ENCODE results near the gene MATN1. TPM values are rescaled to one million over a fixed set of nuclear protein-coding genes. Genes with fewer than 3 reads are reported as not detected.

MATN1 gene
- total RNA-seq, 1 donor from 2014 or later, result 0.85 TPM

DNA sequence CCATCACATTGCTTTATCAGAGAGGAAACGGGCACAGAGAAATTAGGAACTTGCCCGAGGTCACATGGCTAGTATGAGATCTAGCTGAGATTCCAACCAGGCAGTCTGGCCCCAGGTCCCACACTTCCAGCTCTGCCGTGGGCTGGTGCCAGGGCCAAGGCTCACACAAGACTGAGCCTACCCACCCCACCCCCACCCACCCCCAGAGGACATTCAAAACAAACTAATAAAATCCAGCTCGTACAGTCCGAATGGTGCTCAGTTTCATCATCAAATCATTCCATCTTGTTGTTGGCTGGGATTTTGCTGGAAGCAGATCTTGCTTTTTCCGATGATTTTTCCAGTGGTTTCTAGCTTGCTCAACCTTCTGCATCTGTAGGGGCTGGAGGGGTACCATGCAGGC lies 27.9 kb downstream of the MATN1 start:
- Histone ChIP-seq H3K27ac (peak overlapping the region in 1 of 2 donors; percentile 4), H3K27me3 (no peaks in the 10 kb centered on the region), H3K4me3 (no peak overlapping the region), H3K9me3 (no peaks in the 10 kb centered on the region), H3K36me3 (no peaks in the 10 kb centered on the region), H3K4me1 (peaks cover 0 to 6% of the 10 kb centered on the region in 2 donors)
- intact Hi-C loops (cut with DNase I), result no loop called here
- DNase-seq (ENCODE audit: low spot score in 2 of 2), result peak in 1 of 2 donors; percentile 79
- TF ChIP-seq, protein P1, sequence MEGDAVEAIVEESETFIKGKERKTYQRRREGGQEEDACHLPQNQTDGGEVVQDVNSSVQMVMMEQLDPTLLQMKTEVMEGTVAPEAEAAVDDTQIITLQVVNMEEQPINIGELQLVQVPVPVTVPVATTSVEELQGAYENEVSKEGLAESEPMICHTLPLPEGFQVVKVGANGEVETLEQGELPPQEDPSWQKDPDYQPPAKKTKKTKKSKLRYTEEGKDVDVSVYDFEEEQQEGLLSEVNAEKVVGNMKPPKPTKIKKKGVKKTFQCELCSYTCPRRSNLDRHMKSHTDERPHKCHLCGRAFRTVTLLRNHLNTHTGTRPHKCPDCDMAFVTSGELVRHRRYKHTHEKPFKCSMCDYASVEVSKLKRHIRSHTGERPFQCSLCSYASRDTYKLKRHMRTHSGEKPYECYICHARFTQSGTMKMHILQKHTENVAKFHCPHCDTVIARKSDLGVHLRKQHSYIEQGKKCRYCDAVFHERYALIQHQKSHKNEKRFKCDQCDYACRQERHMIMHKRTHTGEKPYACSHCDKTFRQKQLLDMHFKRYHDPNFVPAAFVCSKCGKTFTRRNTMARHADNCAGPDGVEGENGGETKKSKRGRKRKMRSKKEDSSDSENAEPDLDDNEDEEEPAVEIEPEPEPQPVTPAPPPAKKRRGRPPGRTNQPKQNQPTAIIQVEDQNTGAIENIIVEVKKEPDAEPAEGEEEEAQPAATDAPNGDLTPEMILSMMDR (IDR thresholded peaks at IDR 0.05), result no peak

DNA sequence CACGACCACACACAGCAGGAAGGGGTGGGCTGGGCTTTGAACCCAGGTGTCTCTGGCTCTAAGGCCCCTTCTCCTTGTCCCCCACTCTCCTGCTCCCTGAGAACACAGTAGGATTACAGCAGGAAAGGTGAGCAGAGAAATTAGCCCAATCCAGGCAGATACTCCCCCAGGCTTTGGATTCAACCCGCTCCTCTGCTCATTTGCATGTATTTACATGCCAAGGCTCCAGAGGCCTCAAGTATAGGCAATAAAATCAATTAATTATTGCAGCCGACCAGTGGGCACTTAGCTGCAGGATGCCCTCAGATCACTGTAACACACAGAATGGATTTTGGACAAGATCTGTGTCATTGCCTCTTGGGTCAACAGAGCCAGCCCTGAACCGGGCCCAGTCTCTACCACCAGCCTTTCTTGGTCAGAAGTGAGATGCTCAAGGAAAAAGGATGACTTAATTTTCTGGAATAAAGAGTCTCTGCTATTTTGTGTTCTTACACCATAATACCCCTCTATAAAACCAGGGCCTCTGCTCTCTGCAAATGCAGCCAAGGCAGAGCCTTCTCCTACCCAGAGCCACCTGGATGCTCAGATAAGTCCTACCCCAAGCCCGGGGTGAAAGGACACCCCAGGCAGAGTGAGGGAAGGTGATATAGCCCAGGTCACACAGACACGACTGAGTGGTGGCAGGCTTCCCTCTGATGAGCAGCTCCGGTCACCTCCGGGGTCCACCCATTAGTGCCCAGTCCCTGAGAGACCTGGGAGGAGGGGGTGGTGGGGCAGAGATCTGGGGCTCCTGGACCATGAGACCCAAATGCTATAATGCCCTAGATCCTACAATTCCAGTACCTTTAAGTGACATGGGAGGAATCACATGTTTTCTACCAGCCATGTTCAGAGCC lies 28.9 kb downstream of the MATN1 start:
- no peak overlapping the region for H3K4me3 ChIP-seq
- intact Hi-C loops (cut with DNase I), result no loop called here
- no peaks in the 10 kb centered on the region for H3K27me3 ChIP-seq
- no peak overlapping the region for H3K27ac ChIP-seq
- DNase-seq (ENCODE audit: low spot score in 2 of 2), result no peak
- no peaks in the 10 kb centered on the region for H3K36me3 ChIP-seq
- H3K9me3 ChIP-seq, result no peaks in the 10 kb centered on the region
- peaks cover 0 to 6% of the 10 kb centered on the region in 2 donors for H3K4me1 ChIP-seq
- TF ChIP-seq, protein P1 (IDR thresholded peaks at IDR 0.05), result no peak

DNA sequence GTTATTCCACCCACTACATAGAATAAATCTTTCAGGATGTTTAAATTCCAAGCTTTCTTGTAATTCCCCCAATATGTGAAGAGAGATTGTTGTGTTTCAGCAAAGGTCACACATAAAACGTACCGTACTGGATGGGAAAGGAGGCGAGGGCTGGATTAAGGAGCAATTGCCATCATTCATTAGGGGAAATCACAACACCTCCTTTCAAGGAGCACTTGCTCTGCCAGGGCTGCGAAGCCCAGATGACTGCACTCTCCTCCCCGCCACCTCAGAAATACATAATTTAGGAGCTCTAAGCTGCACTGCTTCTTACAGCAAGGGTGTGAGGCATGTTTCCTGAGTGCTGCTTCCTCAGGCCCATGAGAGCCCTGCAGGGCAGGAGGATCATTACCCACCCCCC lies 29.6 kb downstream of the MATN1 start:
- no peaks in the 10 kb centered on the region for H3K27me3 ChIP-seq
- H3K9me3 ChIP-seq, result no peaks in the 10 kb centered on the region
- H3K36me3 ChIP-seq, result no peaks in the 10 kb centered on the region
- intact Hi-C loops (cut with DNase I), result no loop called here
- H3K4me1 ChIP-seq, result peaks cover 0 to 6% of the 10 kb centered on the region in 2 donors
- no peak for DNase-seq (ENCODE audit: low spot score in 2 of 2)
- H3K27ac ChIP-seq, result no peak overlapping the region
- TF ChIP-seq, protein P1 (IDR thresholded peaks at IDR 0.05), result no peak
- H3K4me3 ChIP-seq, result no peak overlapping the region

DNA sequence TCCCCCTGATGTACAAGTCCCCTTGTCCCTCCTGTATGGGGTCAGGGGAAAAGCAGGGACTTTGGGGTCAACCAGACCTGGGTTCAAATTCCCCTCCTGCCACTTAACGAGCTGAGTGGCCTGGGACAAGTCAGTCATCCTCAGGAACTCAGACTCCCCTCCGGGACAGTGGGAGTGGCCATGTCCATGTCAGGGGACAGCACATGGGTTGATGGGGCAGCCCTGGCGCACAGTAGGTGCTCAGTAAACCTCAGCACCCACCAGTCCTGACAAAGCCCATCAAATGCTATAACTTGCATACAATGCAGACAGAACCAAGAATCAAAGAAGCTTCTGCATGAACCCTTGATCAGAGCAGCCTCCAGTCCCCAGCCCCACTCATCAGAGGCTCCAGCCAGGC lies 30.0 kb downstream of the MATN1 start:
- TF ChIP-seq, protein P1 (IDR thresholded peaks at IDR 0.05), result no peak
- DNase-seq (ENCODE audit: low spot score in 2 of 2), result no peak
- Histone ChIP-seq H3K27ac (no peak overlapping the region), H3K36me3 (no peaks in the 10 kb centered on the region), H3K9me3 (no peaks in the 10 kb centered on the region), H3K4me1 (peaks cover 0 to 6% of the 10 kb centered on the region in 2 donors), H3K4me3 (no peak overlapping the region), H3K27me3 (no peaks in the 10 kb centered on the region)
- intact Hi-C loops (cut with DNase I), result no loop called here

DNA sequence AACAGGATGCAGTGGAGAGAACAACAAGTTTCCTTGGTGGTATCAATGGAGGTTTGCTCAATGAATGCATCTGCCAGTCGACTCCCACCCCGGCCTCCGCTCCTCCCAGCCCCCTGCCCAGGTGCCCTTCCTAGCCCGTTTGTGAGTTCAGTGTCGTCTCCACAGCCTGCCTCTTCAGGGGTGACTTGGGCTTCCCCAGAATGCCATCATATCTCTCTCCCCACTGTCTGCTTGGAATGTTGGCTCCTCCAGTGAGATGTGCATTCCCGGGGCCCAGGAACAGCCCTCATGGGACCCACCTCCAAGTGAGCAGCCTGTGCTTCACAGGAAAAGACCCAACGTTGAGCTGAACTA lies 30.5 kb downstream of the MATN1 start:
- H3K27ac ChIP-seq, result no peak overlapping the region
- no peaks in the 10 kb centered on the region for H3K27me3 ChIP-seq
- H3K36me3 ChIP-seq, result no peaks in the 10 kb centered on the region
- H3K9me3 ChIP-seq, result no peaks in the 10 kb centered on the region
- TF ChIP-seq, protein P1 (IDR thresholded peaks at IDR 0.05), result no peak
- DNase-seq (ENCODE audit: low spot score in 2 of 2), result no peak
- H3K4me1 ChIP-seq, result peaks cover 0 to 6% of the 10 kb centered on the region in 2 donors
- H3K4me3 ChIP-seq, result no peak overlapping the region
- intact Hi-C loops (cut with DNase I), result no loop called here

Data from ascending aorta (tissue), 2 donors.